GM10266 (cell line): ENCODE data around the gene OR6B3.

ENCODE experiments used
- DNase-seq: peaks from one replicate; pipeline ENCODE4 v3.0.0; 2012; ENCODE audit errors: extremely low spot score
- CTCF ChIP-seq: IDR thresholded peaks from 2 replicates; pipeline ENCODE4 v1.5.1; 2012; ENCODE audit warnings: mild to moderate bottlenecking, low read depth; ENCODE audit not compliant: control insufficient read depth, insufficient read depth; ENCODE audit errors: missing control alignments

The OR6B3 gene

GRCh38 chr2:240077442-240077841, 24.1 kb upstream of the OR6B3 start:
- DNase-seq = no peak
- TF ChIP-seq CTCF = no peak

- no peak for TF ChIP-seq CTCF
- DNase-seq = no peak
Observed at GRCh38 chr2:240074545-240074944, 21.2 kb upstream of the OR6B3 start.

GRCh38 chr2:240070907-240071306, 17.6 kb upstream of the OR6B3 start:
- no peak for DNase-seq
- TF ChIP-seq CTCF = no peak

GRCh38 chr2:240069829-240070228, 16.5 kb upstream of the OR6B3 start:
- no peak for DNase-seq
- TF ChIP-seq CTCF = no peak

GRCh38 chr2:240068193-240068592, 14.9 kb upstream of the OR6B3 start:
- DNase-seq = no peak
- no peak for TF ChIP-seq CTCF

GRCh38 chr2:240066489-240066888, 13.2 kb upstream of the OR6B3 start:
- no peak for DNase-seq
- TF ChIP-seq CTCF = no peak

- no peak for DNase-seq
- no peak for TF ChIP-seq CTCF
Observed at GRCh38 chr2:240064898-240065297, 11.6 kb upstream of the OR6B3 start.
